ENCODE results near the gene SLC25A29. TPM values are rescaled to one million over a fixed set of nuclear protein-coding genes. Genes with fewer than 3 reads are reported as not detected.

The SLC25A29 gene
- total RNA-seq, 1 donor from 2014 or later, result 30.8 TPM

GRCh38 chr14:100294963-100295330, 11.3 kb downstream of the SLC25A29 start:
- no peak overlapping the region for H3K27ac ChIP-seq (ENCODE audit: low read depth, low read length)
- peaks cover 4 to 18% (median 8%) of the 10 kb centered on the region in 3 donors for H3K36me3 ChIP-seq (ENCODE audit: control insufficient read depth in 3 of 3, insufficient read depth in 3 of 3, low read length in 3 of 3)
- peaks cover 38 to 47% (median 42%) of the 10 kb centered on the region in 3 donors for H3K4me1 ChIP-seq (ENCODE audit: control insufficient read depth in 3 of 3, insufficient read depth in 3 of 3, low read length in 3 of 3)
- H3K27me3 ChIP-seq (ENCODE audit: control insufficient read depth in 3 of 3, insufficient read depth in 3 of 3, low read length in 3 of 3), result no peaks in the 10 kb centered on the region
- H3K9me3 ChIP-seq (ENCODE audit: control insufficient read depth in 3 of 3, low read length in 3 of 3), result no peaks in the 10 kb centered on the region
- no peak overlapping the region for H3K9ac ChIP-seq (ENCODE audit: low read depth in 1 of 3, low read length in 3 of 3)
- no peak overlapping the region for H3K4me3 ChIP-seq (ENCODE audit: low read length in 3 of 3)

GRCh38 chr14:100294213-100294962, 11.9 kb downstream of the SLC25A29 start:
- Histone ChIP-seq H3K27me3 (ENCODE audit: control insufficient read depth in 3 of 3, insufficient read depth in 3 of 3, low read length in 3 of 3) (no peaks in the 10 kb centered on the region), H3K4me3 (ENCODE audit: low read length in 3 of 3) (no peak overlapping the region), H3K9me3 (ENCODE audit: control insufficient read depth in 3 of 3, low read length in 3 of 3) (no peaks in the 10 kb centered on the region), H3K27ac (ENCODE audit: low read depth, low read length) (no peak overlapping the region), H3K9ac (ENCODE audit: low read depth in 1 of 3, low read length in 3 of 3) (peak overlapping the region in 1 of 3 donors; percentile 25), H3K4me1 (ENCODE audit: control insufficient read depth in 3 of 3, insufficient read depth in 3 of 3, low read length in 3 of 3) (peaks cover 39 to 47% (median 43%) of the 10 kb centered on the region in 3 donors), H3K36me3 (ENCODE audit: control insufficient read depth in 3 of 3, insufficient read depth in 3 of 3, low read length in 3 of 3) (peaks cover 4 to 18% (median 8%) of the 10 kb centered on the region in 3 donors)

- peaks cover 40 to 41% (median 41%) of the 10 kb centered on the region in 3 donors for H3K4me1 ChIP-seq (ENCODE audit: control insufficient read depth in 3 of 3, insufficient read depth in 3 of 3, low read length in 3 of 3)
- peaks cover 4 to 18% (median 8%) of the 10 kb centered on the region in 3 donors for H3K36me3 ChIP-seq (ENCODE audit: control insufficient read depth in 3 of 3, insufficient read depth in 3 of 3, low read length in 3 of 3)
- no peak overlapping the region for H3K27ac ChIP-seq (ENCODE audit: low read depth, low read length)
- H3K4me3 ChIP-seq (ENCODE audit: low read length in 3 of 3), result no peak overlapping the region
- H3K27me3 ChIP-seq (ENCODE audit: control insufficient read depth in 3 of 3, insufficient read depth in 3 of 3, low read length in 3 of 3), result no peaks in the 10 kb centered on the region
- no peaks in the 10 kb centered on the region for H3K9me3 ChIP-seq (ENCODE audit: control insufficient read depth in 3 of 3, low read length in 3 of 3)
- H3K9ac ChIP-seq (ENCODE audit: low read depth in 1 of 3, low read length in 3 of 3), result no peak overlapping the region
Observed at GRCh38 chr14:100293497-100294212, 12.6 kb downstream of the SLC25A29 start.

GRCh38 chr14:100292776-100293461, 13.3 kb downstream of the SLC25A29 start:
- peaks cover 37 to 39% (median 38%) of the 10 kb centered on the region in 3 donors for H3K4me1 ChIP-seq (ENCODE audit: control insufficient read depth in 3 of 3, insufficient read depth in 3 of 3, low read length in 3 of 3)
- no peak overlapping the region for H3K9ac ChIP-seq (ENCODE audit: low read depth in 1 of 3, low read length in 3 of 3)
- no peak overlapping the region for H3K27ac ChIP-seq (ENCODE audit: low read depth, low read length)
- no peaks in the 10 kb centered on the region for H3K27me3 ChIP-seq (ENCODE audit: control insufficient read depth in 3 of 3, insufficient read depth in 3 of 3, low read length in 3 of 3)
- no peak overlapping the region for H3K4me3 ChIP-seq (ENCODE audit: low read length in 3 of 3)
- H3K36me3 ChIP-seq (ENCODE audit: control insufficient read depth in 3 of 3, insufficient read depth in 3 of 3, low read length in 3 of 3), result peaks cover 4 to 17% (median 8%) of the 10 kb centered on the region in 3 donors
- no peaks in the 10 kb centered on the region for H3K9me3 ChIP-seq (ENCODE audit: control insufficient read depth in 3 of 3, low read length in 3 of 3)

GRCh38 chr14:100292301-100292775, 13.9 kb downstream of the SLC25A29 start:
- H3K27ac ChIP-seq (ENCODE audit: low read depth, low read length), result no peak overlapping the region
- peaks cover 4 to 16% (median 8%) of the 10 kb centered on the region in 3 donors for H3K36me3 ChIP-seq (ENCODE audit: control insufficient read depth in 3 of 3, insufficient read depth in 3 of 3, low read length in 3 of 3)
- H3K4me3 ChIP-seq (ENCODE audit: low read length in 3 of 3), result no peak overlapping the region
- H3K27me3 ChIP-seq (ENCODE audit: control insufficient read depth in 3 of 3, insufficient read depth in 3 of 3, low read length in 3 of 3), result no peaks in the 10 kb centered on the region
- H3K4me1 ChIP-seq (ENCODE audit: control insufficient read depth in 3 of 3, insufficient read depth in 3 of 3, low read length in 3 of 3), result peaks cover 32 to 37% (median 36%) of the 10 kb centered on the region in 3 donors
- no peak overlapping the region for H3K9ac ChIP-seq (ENCODE audit: low read depth in 1 of 3, low read length in 3 of 3)
- no peaks in the 10 kb centered on the region for H3K9me3 ChIP-seq (ENCODE audit: control insufficient read depth in 3 of 3, low read length in 3 of 3)

GRCh38 chr14:100291305-100292075, 14.8 kb downstream of the SLC25A29 start:
- peaks cover 28 to 37% (median 37%) of the 10 kb centered on the region in 3 donors for H3K4me1 ChIP-seq (ENCODE audit: control insufficient read depth in 3 of 3, insufficient read depth in 3 of 3, low read length in 3 of 3)
- peaks cover 4 to 16% (median 8%) of the 10 kb centered on the region in 3 donors for H3K36me3 ChIP-seq (ENCODE audit: control insufficient read depth in 3 of 3, insufficient read depth in 3 of 3, low read length in 3 of 3)
- no peaks in the 10 kb centered on the region for H3K9me3 ChIP-seq (ENCODE audit: control insufficient read depth in 3 of 3, low read length in 3 of 3)

GRCh38 chr14:100290607-100291304, 15.5 kb downstream of the SLC25A29 start:
- Histone ChIP-seq H3K4me1 (ENCODE audit: control insufficient read depth in 3 of 3, insufficient read depth in 3 of 3, low read length in 3 of 3) (peaks cover 29 to 40% (median 36%) of the 10 kb centered on the region in 3 donors), H3K4me3 (ENCODE audit: low read length in 3 of 3) (no peak overlapping the region), H3K36me3 (ENCODE audit: control insufficient read depth in 3 of 3, insufficient read depth in 3 of 3, low read length in 3 of 3) (peaks cover 4 to 16% (median 8%) of the 10 kb centered on the region in 3 donors), H3K27ac (ENCODE audit: low read depth, low read length) (no peak overlapping the region), H3K9ac (ENCODE audit: low read depth in 1 of 3, low read length in 3 of 3) (no peak overlapping the region), H3K27me3 (ENCODE audit: control insufficient read depth in 3 of 3, insufficient read depth in 3 of 3, low read length in 3 of 3) (no peaks in the 10 kb centered on the region), H3K9me3 (ENCODE audit: control insufficient read depth in 3 of 3, low read length in 3 of 3) (no peaks in the 10 kb centered on the region)

More at GRCh38 chr14:100291305-100292075, 14.8 kb downstream of the SLC25A29 start:
- H3K27ac ChIP-seq (ENCODE audit: low read depth, low read length), result no peak overlapping the region
- peak overlapping the region in 1 of 3 donors; percentile 23 for H3K9ac ChIP-seq (ENCODE audit: low read depth in 1 of 3, low read length in 3 of 3)
- H3K4me3 ChIP-seq (ENCODE audit: low read length in 3 of 3), result no peak overlapping the region
- no peaks in the 10 kb centered on the region for H3K27me3 ChIP-seq (ENCODE audit: control insufficient read depth in 3 of 3, insufficient read depth in 3 of 3, low read length in 3 of 3)

GRCh38 chr14:100289916-100290606, 16.2 kb downstream of the SLC25A29 start:
- peak overlapping the region in 1 of 3 donors; percentile 8 for H3K9ac ChIP-seq (ENCODE audit: low read depth in 1 of 3, low read length in 3 of 3)
- H3K27ac ChIP-seq (ENCODE audit: low read depth, low read length), result no peak overlapping the region
- no peaks in the 10 kb centered on the region for H3K9me3 ChIP-seq (ENCODE audit: control insufficient read depth in 3 of 3, low read length in 3 of 3)
- H3K4me1 ChIP-seq (ENCODE audit: control insufficient read depth in 3 of 3, insufficient read depth in 3 of 3, low read length in 3 of 3), result peaks cover 29 to 40% (median 40%) of the 10 kb centered on the region in 3 donors
- H3K27me3 ChIP-seq (ENCODE audit: control insufficient read depth in 3 of 3, insufficient read depth in 3 of 3, low read length in 3 of 3), result no peaks in the 10 kb centered on the region
- H3K36me3 ChIP-seq (ENCODE audit: control insufficient read depth in 3 of 3, insufficient read depth in 3 of 3, low read length in 3 of 3), result peaks cover 4 to 16% (median 8%) of the 10 kb centered on the region in 3 donors
- H3K4me3 ChIP-seq (ENCODE audit: low read length in 3 of 3), result no peak overlapping the region
